Subcutaneous adipose tissue (tissue), 4 donors: ENCODE measurements around the gene GLRA1. TPM values are rescaled to one million over a fixed set of nuclear protein-coding genes. Genes with fewer than 3 reads are reported as not detected.

Source experiments
- CTCF ChIP-seq: fragments of 450-650 bp; IDR thresholded peaks from one replicate; pipeline ENCODE4 v1.5.1; 2016; ENCODE audit warnings: low read depth, mild to moderate bottlenecking, control low read depth, antibody characterized with exemption, moderate library complexity
- total RNA-seq, 4 donors: library from RNA; depleted of rRNA; stranded (reverse); fragments of >200 nt; gene quantifications; one replicate each; pipeline ENCODE4 v1.1.0, GENCODE V29; 2016

Gene GLRA1
- total RNA-seq, 4 donors from 2014 or later, result not detected

GRCh38 chr5:151870820-151871219, 53.8 kb downstream of the GLRA1 start:
- no peak for TF ChIP-seq CTCF

GRCh38 chr5:151870271-151870670, 54.4 kb downstream of the GLRA1 start:
- no peak for TF ChIP-seq CTCF

GRCh38 chr5:151869843-151870242, 54.8 kb downstream of the GLRA1 start:
- no peak for TF ChIP-seq CTCF

DNA sequence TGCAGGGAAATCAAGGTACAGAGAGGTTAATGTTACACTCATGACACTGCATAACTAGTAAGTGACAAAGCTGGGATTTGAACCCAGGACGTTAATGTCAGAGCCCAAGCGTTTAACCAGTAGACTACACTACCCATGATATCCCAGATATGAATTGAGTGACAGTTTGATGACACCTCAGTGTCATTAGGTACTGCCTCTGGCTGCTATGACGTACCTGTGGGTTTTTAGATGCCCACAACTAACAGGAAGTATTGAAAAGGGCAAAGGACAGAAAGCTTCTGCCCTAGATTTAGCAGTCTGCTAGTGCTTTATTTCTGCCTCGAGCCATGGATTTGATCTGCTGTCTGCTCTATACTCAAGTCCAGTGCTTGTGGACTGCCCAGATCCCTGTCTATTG, 56.2 kb downstream of the GLRA1 start:
- no peak for TF ChIP-seq CTCF

- no peak for TF ChIP-seq CTCF
These were observed 60.4 kb downstream of the GLRA1 start for GRCh38 chr5:151864061-151864748.

GRCh38 chr5:151863566-151863965, 61.1 kb downstream of the GLRA1 start:
- TF ChIP-seq CTCF, result no peak

GRCh38 chr5:151862811-151863472, 61.7 kb downstream of the GLRA1 start:
- no peak for TF ChIP-seq CTCF
